ENCODE results near the gene SYNJ2. TPM values are rescaled to one million over a fixed set of nuclear protein-coding genes. Genes with fewer than 3 reads are reported as not detected.

SYNJ2 gene
- polyA plus RNA-seq, 2 of the 4 experiments (the other 2 are of a cell fraction) = 22.3 to 26.5 TPM

GRCh38 chr6:158131926-158132325 lies 150.3 kb downstream of the SYNJ2 start (continued):
- TF ChIP-seq ZFP36 (IDR thresholded peaks at IDR 0.05; ENCODE audit: borderline replicate concordance, partially characterized antibody) = no peak
- TF ChIP-seq FOSB (CRISPR knock-in tag; IDR thresholded peaks at IDR 0.05) = no peak
- TF ChIP-seq, protein P1, sequence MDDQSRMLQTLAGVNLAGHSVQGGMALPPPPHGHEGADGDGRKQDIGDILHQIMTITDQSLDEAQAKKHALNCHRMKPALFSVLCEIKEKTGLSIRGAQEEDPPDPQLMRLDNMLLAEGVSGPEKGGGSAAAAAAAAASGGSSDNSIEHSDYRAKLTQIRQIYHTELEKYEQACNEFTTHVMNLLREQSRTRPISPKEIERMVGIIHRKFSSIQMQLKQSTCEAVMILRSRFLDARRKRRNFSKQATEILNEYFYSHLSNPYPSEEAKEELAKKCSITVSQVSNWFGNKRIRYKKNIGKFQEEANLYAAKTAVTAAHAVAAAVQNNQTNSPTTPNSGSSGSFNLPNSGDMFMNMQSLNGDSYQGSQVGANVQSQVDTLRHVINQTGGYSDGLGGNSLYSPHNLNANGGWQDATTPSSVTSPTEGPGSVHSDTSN (IDR thresholded peaks at IDR 0.05) = no peak
- TF ChIP-seq BCL3 (IDR thresholded peaks at IDR 0.05) = no peak
- TF ChIP-seq GATA3 (IDR thresholded peaks at IDR 0.05; ENCODE audit: borderline replicate concordance) = no peak
- no peak for TF ChIP-seq CBX2 (IDR thresholded peaks at IDR 0.05; ENCODE audit: borderline replicate concordance, low read depth)
- peak; percentile 56 to 77 for TF ChIP-seq RAD21 (conservative IDR thresholded peaks at IDR 0.05 in 1 of 2, IDR thresholded peaks at IDR 0.05 in 1 of 2)
- no peak for TF ChIP-seq EHF (CRISPR knock-in tag; IDR thresholded peaks at IDR 0.05)

DNA sequence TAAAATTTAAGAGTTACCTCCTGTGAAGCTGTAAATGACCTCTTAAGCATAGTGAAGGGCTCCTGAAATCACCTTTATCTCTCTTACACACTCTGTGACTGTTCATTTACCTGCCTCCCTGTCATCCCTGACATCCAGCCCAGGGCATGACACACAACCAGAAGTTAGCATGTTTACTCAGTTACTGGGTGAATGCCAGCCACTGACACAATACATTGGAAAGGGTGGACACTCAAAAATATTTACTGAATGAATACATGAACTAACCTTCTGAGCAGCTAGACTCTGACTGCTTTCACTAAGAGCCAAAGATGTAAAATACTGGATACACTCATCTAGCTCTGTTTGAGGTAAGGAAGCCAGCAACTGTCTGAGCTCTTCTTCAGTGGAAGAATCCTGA lies 161.1 kb downstream of the SYNJ2 start:
- Histone ChIP-seq H3K4me1 (peaks cover 8% of the 10 kb centered on the region; the same call in 2 of the 3 replicates), H3K9me3 (no peaks in the 10 kb centered on the region), H3K4me2 (no peak overlapping the region), H3K4me3 (no peak overlapping the region), H3K27ac (no peak overlapping the region)
- TF ChIP-seq TFCP2L1 (CRISPR knock-in tag; IDR thresholded peaks at IDR 0.05) (no peak), NFE2L2 (conservative IDR thresholded peaks at IDR 0.05; ENCODE audit: low read length) (no peak), FOSL2 (IDR thresholded peaks at IDR 0.05) (no peak), FOSL2 (CRISPR knock-in tag; IDR thresholded peaks at IDR 0.05) (no peak), JUNB (IDR thresholded peaks at IDR 0.05) (no peak), MYC (IDR thresholded peaks at IDR 0.05; ENCODE audit: borderline replicate concordance, low read length) (no peak), HEYL (CRISPR knock-in tag; IDR thresholded peaks at IDR 0.05) (no peak), SMC3 (IDR thresholded peaks at IDR 0.05) (no peak), MAZ (IDR thresholded peaks at IDR 0.05; ENCODE audit: borderline replicate concordance, low read depth, low read length) (no peak), SREBF2 (IDR thresholded peaks at IDR 0.05) (no peak), TP53 (CRISPR knock-in tag; IDR thresholded peaks at IDR 0.05) (no peak), CBX2 (IDR thresholded peaks at IDR 0.05; ENCODE audit: borderline replicate concordance, low read depth) (no peak), JUN (IDR thresholded peaks at IDR 0.05) (no peak), RFX5 (IDR thresholded peaks at IDR 0.05) (no peak), CEBPB (IDR thresholded peaks at IDR 0.05) (no peak), ZSCAN20 (CRISPR knock-in tag; IDR thresholded peaks at IDR 0.05) (no peak)
- TF ChIP-seq, protein P2, sequence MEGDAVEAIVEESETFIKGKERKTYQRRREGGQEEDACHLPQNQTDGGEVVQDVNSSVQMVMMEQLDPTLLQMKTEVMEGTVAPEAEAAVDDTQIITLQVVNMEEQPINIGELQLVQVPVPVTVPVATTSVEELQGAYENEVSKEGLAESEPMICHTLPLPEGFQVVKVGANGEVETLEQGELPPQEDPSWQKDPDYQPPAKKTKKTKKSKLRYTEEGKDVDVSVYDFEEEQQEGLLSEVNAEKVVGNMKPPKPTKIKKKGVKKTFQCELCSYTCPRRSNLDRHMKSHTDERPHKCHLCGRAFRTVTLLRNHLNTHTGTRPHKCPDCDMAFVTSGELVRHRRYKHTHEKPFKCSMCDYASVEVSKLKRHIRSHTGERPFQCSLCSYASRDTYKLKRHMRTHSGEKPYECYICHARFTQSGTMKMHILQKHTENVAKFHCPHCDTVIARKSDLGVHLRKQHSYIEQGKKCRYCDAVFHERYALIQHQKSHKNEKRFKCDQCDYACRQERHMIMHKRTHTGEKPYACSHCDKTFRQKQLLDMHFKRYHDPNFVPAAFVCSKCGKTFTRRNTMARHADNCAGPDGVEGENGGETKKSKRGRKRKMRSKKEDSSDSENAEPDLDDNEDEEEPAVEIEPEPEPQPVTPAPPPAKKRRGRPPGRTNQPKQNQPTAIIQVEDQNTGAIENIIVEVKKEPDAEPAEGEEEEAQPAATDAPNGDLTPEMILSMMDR (IDR thresholded peaks at IDR 0.05) = no peak
- ChIA-PET POLR2A (no interaction called here), CTCF (interaction anchor here (1.4 kb wide), 1 partner anchor 71 kb away, joined by 3 read pairs; no protein-coding TSS in a partner anchor)
- no peak for DNase-seq (ENCODE audit: low read depth in 1 of 2, low spot score in 1 of 2)
- no peak for ATAC-seq
- FAIRE-seq = no peak

DNA sequence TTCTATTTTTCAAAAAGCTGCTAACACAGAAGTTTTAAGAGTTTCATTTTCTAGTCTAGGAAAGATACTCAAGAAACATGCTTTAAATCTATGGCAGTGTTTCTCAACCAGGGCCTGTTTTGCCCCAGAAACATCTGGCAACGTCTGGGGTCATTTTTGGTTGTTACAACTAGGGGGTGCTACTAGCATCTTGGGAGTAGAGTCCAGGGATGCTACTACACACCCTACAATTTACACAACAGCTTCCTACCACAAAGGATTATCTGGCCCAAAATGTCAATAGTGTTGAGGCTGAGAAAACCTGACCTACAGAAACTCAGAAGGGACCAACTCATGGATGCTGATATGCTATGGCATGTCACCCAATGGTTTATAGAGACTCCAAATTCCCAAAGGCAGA lies 162.0 kb downstream of the SYNJ2 start:
- Histone ChIP-seq H3K9me3 (no peaks in the 10 kb centered on the region), H3K4me1 (peaks cover 8% of the 10 kb centered on the region; the same call in 2 of the 3 replicates), H3K4me3 (no peak overlapping the region), H3K4me2 (no peak overlapping the region), H3K27ac (no peak overlapping the region)
- peak in 1 of 2 experiments; percentile 7 for DNase-seq (ENCODE audit: low read depth in 1 of 2, low spot score in 1 of 2)
- no peak for ATAC-seq
- CTCF ChIA-PET = interaction anchor here (1.1 to 1.4 kb wide), 2 partner anchors 32 to 72 kb away, joined by 3 read pairs; no protein-coding TSS in a partner anchor
- POLR2A ChIA-PET = no interaction called here
- WGBS (ENCODE audit: missing lambda C conversion rate) = 39% methylated on average over 1 of the region's 1 CpG
- FAIRE-seq = no peak
- no peak for TF ChIP-seq GATA3 (IDR thresholded peaks at IDR 0.05; ENCODE audit: borderline replicate concordance)
- TF ChIP-seq, protein P2 (IDR thresholded peaks at IDR 0.05) = 0 out of 3 replicates have a peak, but pooled peaks have one; percentile 5
